Measurements from ENCODE around the gene BMP8A.

DNA sequence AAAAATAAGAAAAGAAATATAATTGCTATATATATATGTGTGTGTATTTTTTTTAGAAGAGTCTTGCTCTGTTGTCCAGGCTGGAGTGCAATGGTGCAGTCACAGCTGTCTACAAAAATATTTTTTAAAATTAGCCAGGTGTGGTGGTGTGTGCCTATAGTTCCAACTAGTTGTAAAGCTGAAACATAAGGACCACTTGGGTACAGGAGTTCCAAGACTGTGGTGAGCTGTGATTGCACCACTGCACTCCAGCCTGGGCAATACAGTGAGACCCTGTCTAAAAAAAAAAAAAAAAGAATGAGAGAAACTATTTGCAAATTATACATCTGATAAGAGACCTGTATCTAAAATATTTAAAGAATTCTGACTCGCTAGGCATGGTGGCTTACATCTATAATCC, 42.0 kb downstream of the BMP8A start:
- TF ChIP-seq, protein P1, sequence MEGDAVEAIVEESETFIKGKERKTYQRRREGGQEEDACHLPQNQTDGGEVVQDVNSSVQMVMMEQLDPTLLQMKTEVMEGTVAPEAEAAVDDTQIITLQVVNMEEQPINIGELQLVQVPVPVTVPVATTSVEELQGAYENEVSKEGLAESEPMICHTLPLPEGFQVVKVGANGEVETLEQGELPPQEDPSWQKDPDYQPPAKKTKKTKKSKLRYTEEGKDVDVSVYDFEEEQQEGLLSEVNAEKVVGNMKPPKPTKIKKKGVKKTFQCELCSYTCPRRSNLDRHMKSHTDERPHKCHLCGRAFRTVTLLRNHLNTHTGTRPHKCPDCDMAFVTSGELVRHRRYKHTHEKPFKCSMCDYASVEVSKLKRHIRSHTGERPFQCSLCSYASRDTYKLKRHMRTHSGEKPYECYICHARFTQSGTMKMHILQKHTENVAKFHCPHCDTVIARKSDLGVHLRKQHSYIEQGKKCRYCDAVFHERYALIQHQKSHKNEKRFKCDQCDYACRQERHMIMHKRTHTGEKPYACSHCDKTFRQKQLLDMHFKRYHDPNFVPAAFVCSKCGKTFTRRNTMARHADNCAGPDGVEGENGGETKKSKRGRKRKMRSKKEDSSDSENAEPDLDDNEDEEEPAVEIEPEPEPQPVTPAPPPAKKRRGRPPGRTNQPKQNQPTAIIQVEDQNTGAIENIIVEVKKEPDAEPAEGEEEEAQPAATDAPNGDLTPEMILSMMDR (IDR thresholded peaks at IDR 0.05), result no peak
- no peak for TF ChIP-seq ZFX (IDR thresholded peaks at IDR 0.05; ENCODE audit: borderline replicate concordance)

All from 22Rv1 (cell line).